GM19239 (cell line): ENCODE results near the gene ANKAR.
"Not testable (repeated sequence)": the region's sequence is repeated elsewhere in the genome, so short reads cannot be mapped to it uniquely, and the experiment has no call there.

Source experiments
- DNase-seq: peaks from one replicate; pipeline ENCODE4 v3.0.0; 2011; ENCODE audit warnings: low spot score; ENCODE audit not compliant: insufficient read length
- FAIRE-seq: peaks from 2 replicates; lab custom pipeline; 2011; peaks lifted over from hg19 to GRCh38; lab: Jason Lieb, UNC

Gene ANKAR

DNA sequence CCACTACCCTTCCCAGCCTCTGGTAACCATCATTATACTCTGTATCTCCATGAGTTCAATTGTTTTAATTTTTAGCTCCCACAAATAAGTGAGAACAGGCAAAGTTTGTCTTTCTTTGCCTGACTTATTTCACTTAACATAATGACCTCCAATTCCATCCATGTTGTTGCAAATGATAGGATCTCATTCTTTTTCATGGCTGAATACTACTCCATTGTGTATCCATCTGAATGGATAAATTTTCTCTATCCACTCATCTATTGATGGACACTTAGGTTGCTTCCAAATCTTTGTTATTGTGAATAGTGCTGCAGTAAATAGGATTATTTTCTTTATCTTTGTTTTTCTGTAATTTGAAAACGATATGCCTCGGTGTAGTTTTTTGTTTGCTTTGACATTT, 26.2 kb downstream of the ANKAR start:
- DNase-seq (no peak), FAIRE-seq (no peak)

DNA sequence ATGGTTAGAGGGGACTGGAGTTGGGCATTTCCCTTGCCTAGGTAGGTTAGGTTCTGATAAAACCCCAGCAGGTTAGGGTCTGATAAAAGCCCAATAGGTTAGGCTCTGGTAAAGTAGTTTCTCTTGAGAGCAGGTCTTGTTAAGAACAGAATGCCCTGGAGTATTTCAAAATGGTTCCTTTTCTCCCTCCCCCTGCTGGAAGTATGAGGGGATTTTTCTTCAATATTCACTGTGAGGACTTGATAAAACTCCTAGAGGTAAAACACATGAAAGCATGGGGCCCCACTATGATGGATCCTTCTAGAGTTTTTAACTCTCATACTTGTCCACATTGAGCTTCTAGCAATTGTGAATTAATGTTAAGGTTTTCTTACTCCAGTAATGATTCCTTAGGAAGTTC, 27.6 kb downstream of the ANKAR start:
- FAIRE-seq: peak; percentile 18
- DNase-seq: no peak

DNA sequence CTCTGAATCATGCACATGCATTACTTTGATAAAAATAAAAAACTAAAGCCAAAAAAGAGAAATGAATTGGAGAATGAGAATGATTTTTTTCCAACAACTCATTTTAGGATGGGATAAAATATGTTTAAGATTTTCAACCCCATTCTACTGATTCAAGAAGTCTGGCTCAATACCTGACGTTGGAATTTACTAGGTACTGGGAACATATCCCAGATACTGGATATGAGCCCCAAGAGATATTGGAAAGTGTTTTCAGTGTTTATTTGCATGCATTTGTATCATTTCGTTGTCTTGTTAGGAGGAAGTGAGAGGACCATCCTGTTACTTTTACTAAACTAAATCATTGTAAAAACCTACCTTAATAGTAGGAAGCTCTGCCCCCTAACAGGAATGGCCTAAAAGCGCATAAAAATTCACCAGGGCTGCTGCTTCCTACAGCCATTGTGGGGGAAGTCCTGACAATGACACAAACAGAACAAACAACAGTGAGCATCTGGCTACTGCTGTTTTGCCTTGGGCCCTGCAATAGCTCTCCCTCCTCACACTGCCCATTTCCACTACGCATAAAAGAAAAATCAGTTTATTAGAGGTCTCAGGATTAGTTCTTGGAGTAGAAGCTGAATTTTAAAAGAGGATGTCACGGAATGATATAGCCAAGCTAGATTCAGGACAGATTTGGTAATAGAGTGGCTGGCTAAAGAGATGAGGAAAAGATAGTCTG, 35.2 kb downstream of the ANKAR start:
- DNase-seq (no peak), FAIRE-seq (no peak)

- DNase-seq, FAIRE-seq: not testable (repeated sequence)
Measured at GRCh38 chr2:189717593-189717992, 43.1 kb downstream of the ANKAR start.

DNA sequence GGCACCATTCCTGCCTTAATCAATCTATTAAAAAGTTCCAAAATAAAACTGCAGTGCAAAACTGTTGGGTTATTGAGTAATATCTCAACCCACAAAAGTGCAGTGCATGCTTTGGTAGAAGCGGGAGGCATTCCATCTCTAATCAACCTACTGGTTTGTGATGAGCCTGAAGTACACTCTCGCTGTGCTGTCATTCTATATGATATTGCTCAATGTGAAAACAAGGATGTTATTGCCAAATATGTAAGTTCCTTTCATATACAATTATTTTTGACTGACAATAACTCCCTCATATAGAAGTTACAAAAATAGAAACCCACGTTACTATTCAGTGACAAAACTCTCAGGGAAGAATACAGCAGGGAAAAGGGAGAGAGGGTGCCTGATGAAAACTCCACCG, 45.1 kb downstream of the ANKAR start:
- DNase-seq (no peak), FAIRE-seq (no peak)

GRCh38 chr2:189723192-189723591, 48.7 kb downstream of the ANKAR start:
- FAIRE-seq: no peak
- no peak for DNase-seq
